B cell (primary cell): ENCODE measurements around the gene HOXD8. TPM values are rescaled to one million over a fixed set of nuclear protein-coding genes. Genes with fewer than 3 reads are reported as not detected.

Experiments
- ATAC-seq: fragments of 200-7000 bp; cut with Tn5 transposase; one replicate; pipeline ENCODE4 v1.10.0; 2021; ENCODE audit warnings: low read depth, mild to moderate bottlenecking, moderate number of reproducible peaks, moderate library complexity
- CTCF ChIA-PET: fragments of 350-600 bp; sonication (Branson Sonifier 250); formaldehyde crosslinking; loops from one replicate; lab custom pipeline; 2021; ENCODE audit warnings: antibody characterized with exemption, inconsistent platforms; lab: Charles Lee
- POLR2A ChIA-PET: fragments of 350-600 bp; sonication (Branson Sonifier 250); formaldehyde crosslinking; loops from one replicate; lab custom pipeline; 2021; ENCODE audit warnings: antibody characterized with exemption; lab: Charles Lee
- DNase-seq: peaks from one replicate; pipeline ENCODE4 v3.0.0; 2013
- H2AFZ ChIP-seq: 2 replicates; pipeline ENCODE4 v1.6.1; 2012; ENCODE audit warnings: mild to moderate bottlenecking, low read depth, low read length; ENCODE audit not compliant: insufficient read depth, poor library complexity, severe bottlenecking
- H3K27ac ChIP-seq, 2 donors: 1 replicate in 1 of 2; 2 replicates in 1 of 2; pipeline ENCODE4 v1.5.1; 2012 to 2013; ENCODE audit warnings: low read length in 2 of 2, mild to moderate bottlenecking in 2 of 2, moderate library complexity in 1 of 2
- H3K27me3 ChIP-seq, 4 experiments: fragments of 200-600 bp in 1 of 4; sonication (generic) in 1 of 4; replicated peaks in 1 of 4; 1 replicate in 2 of 4; 2 replicates in 2 of 4; pipeline versions ENCODE4 v1.6.1 to v1.7.0; 2013 to 2016; ENCODE audit warnings: low read length in 3 of 4, mild to moderate bottlenecking in 2 of 4, mixed read lengths in 1 of 4, moderate library complexity in 1 of 4; ENCODE audit not compliant: insufficient read depth in 4 of 4, control insufficient read depth in 3 of 4; ENCODE audit errors: control extremely low read depth in 1 of 4
- H3K36me3 ChIP-seq, 2 experiments: replicated peaks in 1 of 2; 1 replicate in 1 of 2; 2 replicates in 1 of 2; pipeline versions ENCODE4 v1.6.1 to v1.7.1; 2013; ENCODE audit warnings: low read length in 1 of 2; ENCODE audit not compliant: insufficient read depth in 2 of 2, control insufficient read depth in 1 of 2; ENCODE audit errors: control extremely low read depth in 1 of 2, extremely low read depth in 1 of 2
- H3K4me1 ChIP-seq, 2 donors: fragments of 200-600 bp in 1 of 2; sonication (generic) in 1 of 2; 1 replicate in 1 of 2; 2 replicates in 1 of 2; pipeline versions ENCODE4 v1.5.1 to v1.6.1; 2013 to 2017; ENCODE audit warnings: low read length in 2 of 2; ENCODE audit not compliant: control insufficient read depth in 2 of 2, insufficient read depth in 2 of 2
- H3K4me2 ChIP-seq: replicated peaks from 2 replicates; pipeline ENCODE3; 2012; ENCODE audit warnings: mild to moderate bottlenecking, low read depth, low read length; ENCODE audit not compliant: poor library complexity, severe bottlenecking
- H3K4me3 ChIP-seq, 5 experiments: fragments of 200-600 bp in 1 of 5; sonication (generic) in 1 of 5; 1 replicate in 3 of 5; 2 replicates in 2 of 5; pipeline versions ENCODE4 v1.5.1 to v1.7.0; 2011 to 2016; ENCODE audit warnings: low read length in 4 of 5, mild to moderate bottlenecking in 4 of 5, low read depth in 2 of 5, control low read depth in 1 of 5, moderate library complexity in 1 of 5; ENCODE audit not compliant: insufficient read depth in 1 of 5; ENCODE audit errors: control extremely low read depth in 1 of 5, extremely low read depth in 1 of 5
- H3K79me2 ChIP-seq: fragments of 200-600 bp; sonication (generic); one replicate; pipeline ENCODE4 v1.6.0; 2016; ENCODE audit warnings: low read length; ENCODE audit not compliant: control insufficient read depth, insufficient read depth
- H3K9ac ChIP-seq: fragments of 200-600 bp; sonication (generic); 2 replicates; pipeline ENCODE4 v1.6.1; 2017; ENCODE audit warnings: mild to moderate bottlenecking, low read length, moderate library complexity
- H3K9me3 ChIP-seq, 3 donors: one replicate each; pipeline versions ENCODE4 v1.6.1 to v1.7.1; 2013; ENCODE audit warnings: low read length in 2 of 3; ENCODE audit not compliant: control insufficient read depth in 2 of 3, insufficient read depth in 1 of 3; ENCODE audit errors: control extremely low read depth in 1 of 3
- H4K20me1 ChIP-seq: 2 replicates; pipeline ENCODE4 v1.6.0; 2012; ENCODE audit warnings: mild to moderate bottlenecking, low read length; ENCODE audit not compliant: insufficient read depth, control insufficient read depth, poor library complexity, severe bottlenecking
- H3K27ac Mint-ChIP-seq: one replicate; pipeline ENCODE4 v1.8.0; 2021; ENCODE audit warnings: mixed read lengths
- H3K27me3 Mint-ChIP-seq: one replicate; pipeline ENCODE4 v1.8.0; 2021; ENCODE audit warnings: mixed read lengths
- H3K4me1 Mint-ChIP-seq: one replicate; pipeline ENCODE4 v1.8.0; 2021; ENCODE audit warnings: mixed read lengths
- H3K4me3 Mint-ChIP-seq: one replicate; pipeline ENCODE4 v1.8.0; 2021; ENCODE audit warnings: mixed read lengths
- H3K9me3 Mint-ChIP-seq: one replicate; pipeline ENCODE4 v1.8.0; 2022; ENCODE audit warnings: mixed read lengths; ENCODE audit not compliant: insufficient read depth
- EZH2 ChIP-seq: IDR thresholded peaks from 2 replicates; pipeline ENCODE4 v1.6.1; 2012; ENCODE audit warnings: borderline replicate concordance, low read depth, mild to moderate bottlenecking, moderate library complexity, low read length; ENCODE audit not compliant: insufficient read depth, poor library complexity, severe bottlenecking
- WGBS: methylation state at CpG from one replicate; pipeline ENCODE4 v1.1.5; 2013; ENCODE audit warnings: missing lambda C conversion rate; ENCODE audit not compliant: insufficient coverage; 5-methylcytosine and 5-hydroxymethylcytosine counted together
- intact Hi-C: fragments of 100-400 bp; cut with micrococcal nuclease; formaldehyde crosslinking; loops from one replicate; pipeline ENCODE4 v1.10.0; 2022
- polyA plus RNA-seq: library from polyadenylated mRNA; depleted of rRNA; stranded (reverse); fragments of >200 nt; gene quantifications from 2 replicates; pipeline ENCODE4 v1.2.3, GENCODE V29; 2012
- total RNA-seq, 2 donors: library from RNA; stranded (reverse); fragments of 120-200 nt in 1 of 2; gene quantifications; 1 replicate in 1 of 2; 2 replicates in 1 of 2; pipeline versions ENCODE4 v1.2.3 to v1.2.4, GENCODE V29; 2013 to 2022
- TF ChIP-seq, protein P1 (sequence below): fragments of 200-600 bp; IDR thresholded peaks from one replicate; pipeline ENCODE4 v1.8.0; 2022; ENCODE audit warnings: antibody characterized with exemption, mild to moderate bottlenecking

The HOXD8 gene
- total and polyA plus RNA-seq, 2 donors (not counting 1 experiment from before 2014, with no cell fraction given): not detected

DNA sequence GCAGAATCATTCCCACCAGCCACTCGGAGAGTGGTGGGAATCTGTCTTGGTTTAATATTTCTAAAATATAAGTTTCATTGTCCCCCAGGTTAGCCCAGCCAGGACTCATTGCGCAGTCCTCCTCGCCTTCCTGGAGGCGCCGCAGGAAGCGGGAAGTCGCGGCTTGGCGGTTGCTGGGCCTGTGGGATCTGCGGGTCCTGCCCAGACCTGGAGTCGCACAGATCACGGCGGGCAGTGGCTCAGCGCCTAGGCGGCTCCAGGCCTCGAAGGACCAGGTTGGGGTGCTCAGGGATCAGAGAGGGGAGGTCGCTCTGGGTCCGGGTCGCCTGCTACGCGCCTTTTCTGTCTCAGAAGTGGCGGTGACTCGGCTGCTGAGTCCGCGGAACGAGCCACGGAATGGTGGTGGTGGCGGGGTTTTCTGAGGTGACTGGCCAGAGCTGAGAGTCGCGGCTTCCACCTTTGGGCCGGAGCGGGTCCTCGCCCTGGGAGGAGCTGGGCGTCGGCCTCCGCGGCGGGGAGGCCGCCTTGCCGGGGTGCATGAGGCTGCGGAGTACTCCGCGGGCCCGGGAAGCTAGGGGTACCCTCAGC lies 30.3 kb downstream of the HOXD8 start:
- CTCF ChIA-PET: interaction anchor here (0.5 to 0.6 kb wide), 2 partner anchors 20 to 492 kb away, joined by 3 read pairs; no protein-coding TSS in a partner anchor
- H3K4me2 ChIP-seq: no peak overlapping the region
- WGBS: 9% methylated on average over 43 of the region's 44 CpGs

More for the DNA sequence above, 30.3 kb downstream of the HOXD8 start:
- POLR2A ChIA-PET: no interaction called here
- Histone ChIP-seq H3K36me3 (no peaks in the 10 kb centered on the region), H3K4me3 (no peak overlapping the region), H3K9me3 (peaks cover 0 to 63% (median 0%) of the 10 kb centered on the region in 3 donors), H2AFZ (no peak overlapping the region), H3K4me1 (peaks cover 12 to 16% of the 10 kb centered on the region in 2 donors), H3K27ac (no peak overlapping the region), H3K27me3 (peaks cover 0 to 93% (median 56%) of the 10 kb centered on the region in 4 experiments), H3K79me2 (no peaks in the 10 kb centered on the region), H3K9ac (no peak overlapping the region), H4K20me1 (no peaks in the 10 kb centered on the region)
- intact Hi-C loops: no loop called here
- TF ChIP-seq, protein P1, sequence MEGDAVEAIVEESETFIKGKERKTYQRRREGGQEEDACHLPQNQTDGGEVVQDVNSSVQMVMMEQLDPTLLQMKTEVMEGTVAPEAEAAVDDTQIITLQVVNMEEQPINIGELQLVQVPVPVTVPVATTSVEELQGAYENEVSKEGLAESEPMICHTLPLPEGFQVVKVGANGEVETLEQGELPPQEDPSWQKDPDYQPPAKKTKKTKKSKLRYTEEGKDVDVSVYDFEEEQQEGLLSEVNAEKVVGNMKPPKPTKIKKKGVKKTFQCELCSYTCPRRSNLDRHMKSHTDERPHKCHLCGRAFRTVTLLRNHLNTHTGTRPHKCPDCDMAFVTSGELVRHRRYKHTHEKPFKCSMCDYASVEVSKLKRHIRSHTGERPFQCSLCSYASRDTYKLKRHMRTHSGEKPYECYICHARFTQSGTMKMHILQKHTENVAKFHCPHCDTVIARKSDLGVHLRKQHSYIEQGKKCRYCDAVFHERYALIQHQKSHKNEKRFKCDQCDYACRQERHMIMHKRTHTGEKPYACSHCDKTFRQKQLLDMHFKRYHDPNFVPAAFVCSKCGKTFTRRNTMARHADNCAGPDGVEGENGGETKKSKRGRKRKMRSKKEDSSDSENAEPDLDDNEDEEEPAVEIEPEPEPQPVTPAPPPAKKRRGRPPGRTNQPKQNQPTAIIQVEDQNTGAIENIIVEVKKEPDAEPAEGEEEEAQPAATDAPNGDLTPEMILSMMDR: no peak
- TF ChIP-seq EZH2: no peak
- peaks cover 4% of the 10 kb centered on the region for H3K4me1 Mint-ChIP-seq
- ATAC-seq (no peak), DNase-seq (no peak)
- no peak overlapping the region for H3K4me3 Mint-ChIP-seq
- peaks cover 68% of the 10 kb centered on the region for H3K27me3 Mint-ChIP-seq
- peaks cover 2% of the 10 kb centered on the region for H3K9me3 Mint-ChIP-seq
- H3K27ac Mint-ChIP-seq: no peak overlapping the region
